HEK293 (cell line): ENCODE measurements around the gene DVL1.
A peak's percentile ranks its signal among the peaks of the same experiment; 100 is the strongest.

Experiments
- CTCF ChIA-PET: fragments of 350-600 bp; formaldehyde crosslinking; extraction: SDS; loops from one replicate; lab custom pipeline; 2021; ENCODE audit warnings: antibody characterized with exemption; lab: Yijun Ruan, JAX
- POLR2A ChIA-PET: fragments of 300-600 bp; formaldehyde crosslinking; extraction: SDS; loops from one replicate; lab custom pipeline; 2020; ENCODE audit warnings: antibody characterized with exemption, inconsistent platforms; lab: Yijun Ruan, JAX
- H3K27ac ChIP-seq: fragments of 200-500 bp; sonication (Bioruptor generic); 2 replicates; pipeline ENCODE4 v1.5.1; 2014; ENCODE audit warnings: low read depth, low read length, control low read depth, inconsistent platforms; ENCODE audit errors: extremely low read depth
- H3K36me3 ChIP-seq, 2 experiments: fragments of 200-500 bp in 1 of 2; sonication (Bioruptor generic) in 1 of 2; 1 replicate in 1 of 2; 2 replicates in 1 of 2; pipeline ENCODE4 v1.5.1; 2014 to 2017; ENCODE audit warnings: inconsistent platforms in 2 of 2, low read length in 2 of 2; ENCODE audit not compliant: control insufficient read depth in 2 of 2, insufficient read depth in 1 of 2
- H3K4me1 ChIP-seq: fragments of 200-500 bp; sonication (Bioruptor generic); 2 replicates; pipeline ENCODE4 v1.5.1; 2014; ENCODE audit warnings: mild to moderate bottlenecking, low read length, inconsistent platforms; ENCODE audit not compliant: control insufficient read depth, insufficient read depth
- H3K4me3 ChIP-seq: 2 replicates; pipeline ENCODE4 v1.5.1; 2011; ENCODE audit warnings: low read depth, mild to moderate bottlenecking, control low read depth, low read length, moderate library complexity
- H3K9me3 ChIP-seq: fragments of 200-500 bp; sonication (Bioruptor generic); 2 replicates; pipeline ENCODE4 v1.5.1; 2014; ENCODE audit warnings: low read depth, low read length, inconsistent platforms; ENCODE audit not compliant: control insufficient read depth, insufficient read depth
- BCL11A ChIP-seq: fragments of 450-650 bp; formaldehyde crosslinking; IDR thresholded peaks from 2 replicates; pipeline ENCODE4 v1.5.1; 2016; ENCODE audit warnings: low read depth, missing biosample characterization, missing genetic modification characterization
- BCL6B ChIP-seq: fragments of 450-650 bp; formaldehyde crosslinking; IDR thresholded peaks from 2 replicates; pipeline ENCODE4 v1.5.1; 2017; ENCODE audit warnings: missing biosample characterization, missing genetic modification characterization
- GLIS2 ChIP-seq: fragments of 450-650 bp; formaldehyde crosslinking; IDR thresholded peaks from 2 replicates; pipeline ENCODE4 v1.5.1; 2016; ENCODE audit warnings: missing biosample characterization, missing genetic modification characterization
- HIC1 ChIP-seq: fragments of 450-650 bp; formaldehyde crosslinking; IDR thresholded peaks from 2 replicates; pipeline ENCODE4 v1.5.1; 2016; ENCODE audit warnings: missing biosample characterization, missing genetic modification characterization
- HOXC10 ChIP-seq: sonication (generic); formaldehyde crosslinking; IDR thresholded peaks from 2 replicates; pipeline ENCODE4 v1.8.1; 2023; ENCODE audit warnings: mild to moderate bottlenecking, missing genetic modification reagents
- KLF1 ChIP-seq: fragments of 450-650 bp; formaldehyde crosslinking; IDR thresholded peaks from 2 replicates; pipeline ENCODE4 v1.5.1; 2016; ENCODE audit warnings: missing biosample characterization, missing genetic modification characterization
- KLF8 ChIP-seq: fragments of 450-650 bp; formaldehyde crosslinking; IDR thresholded peaks from 2 replicates; pipeline ENCODE4 v1.5.1; 2016; ENCODE audit warnings: missing biosample characterization, missing genetic modification characterization
- REST ChIP-seq: fragments of 450-650 bp; formaldehyde crosslinking; IDR thresholded peaks from 2 replicates; pipeline ENCODE4 v1.5.1; 2016; ENCODE audit warnings: missing biosample characterization, missing genetic modification characterization
- ZBTB26 ChIP-seq: fragments of 450-650 bp; formaldehyde crosslinking; optimal IDR thresholded peaks from 2 replicates; pipeline ENCODE3; 2016; ENCODE audit warnings: missing biosample characterization, mild to moderate bottlenecking, missing genetic modification characterization
- ZBTB44 ChIP-seq: fragments of 450-650 bp; IDR thresholded peaks from 2 replicates; pipeline ENCODE4 v1.5.1; 2018; ENCODE audit warnings: missing biosample characterization, mild to moderate bottlenecking, missing genetic modification characterization
- ZEB2 ChIP-seq: fragments of 450-650 bp; formaldehyde crosslinking; IDR thresholded peaks from 2 replicates; pipeline ENCODE4 v1.5.1; 2016; ENCODE audit warnings: missing biosample characterization, missing genetic modification characterization
- ZFHX2 ChIP-seq: fragments of 450-650 bp; formaldehyde crosslinking; conservative IDR thresholded peaks from 2 replicates; pipeline ENCODE4 v1.5.1; 2016; ENCODE audit warnings: missing biosample characterization, missing genetic modification characterization
- ZFP3 ChIP-seq: fragments of 450-650 bp; formaldehyde crosslinking; IDR thresholded peaks from 2 replicates; pipeline ENCODE4 v1.5.1; 2016; ENCODE audit warnings: low read depth, missing biosample characterization, missing genetic modification characterization
- ZFP37 ChIP-seq: fragments of 450-650 bp; formaldehyde crosslinking; IDR thresholded peaks from 2 replicates; pipeline ENCODE4 v1.5.1; 2016; ENCODE audit warnings: missing biosample characterization, missing genetic modification characterization
- ZIC2 ChIP-seq: fragments of 450-650 bp; formaldehyde crosslinking; IDR thresholded peaks from 2 replicates; pipeline ENCODE4 v1.5.1; 2016; ENCODE audit warnings: missing biosample characterization, missing genetic modification characterization
- ZNF140 ChIP-seq: fragments of 450-650 bp; formaldehyde crosslinking; IDR thresholded peaks from 2 replicates; pipeline ENCODE4 v1.5.1; 2016; ENCODE audit warnings: missing biosample characterization, missing genetic modification characterization
- ZNF169 ChIP-seq: fragments of 450-650 bp; formaldehyde crosslinking; IDR thresholded peaks from 2 replicates; pipeline ENCODE4 v1.5.1; 2016; ENCODE audit warnings: missing biosample characterization, missing genetic modification characterization
- ZNF394 ChIP-seq: fragments of 450-650 bp; formaldehyde crosslinking; IDR thresholded peaks from 2 replicates; pipeline ENCODE4 v1.5.1; 2016; ENCODE audit warnings: missing biosample characterization, missing genetic modification characterization, mild to moderate bottlenecking, moderate library complexity, borderline replicate concordance
- ZNF426 ChIP-seq: fragments of 450-650 bp; formaldehyde crosslinking; IDR thresholded peaks from 2 replicates; pipeline ENCODE4 v1.5.1; 2017; ENCODE audit warnings: missing biosample characterization, missing genetic modification characterization, mild to moderate bottlenecking, inconsistent platforms, moderate library complexity
- ZNF600 ChIP-seq: fragments of 450-650 bp; formaldehyde crosslinking; IDR thresholded peaks from 2 replicates; pipeline ENCODE4 v1.5.1; 2016; ENCODE audit warnings: missing biosample characterization, missing genetic modification characterization
- ZNF76 ChIP-seq: fragments of 450-650 bp; formaldehyde crosslinking; IDR thresholded peaks from 2 replicates; pipeline ENCODE4; 2016; ENCODE audit warnings: low read depth, missing biosample characterization, missing genetic modification characterization, borderline replicate concordance
- ZSCAN23 ChIP-seq: fragments of 450-650 bp; formaldehyde crosslinking; IDR thresholded peaks from 2 replicates; pipeline ENCODE4 v1.5.1; 2016; ENCODE audit warnings: missing biosample characterization, missing genetic modification characterization

Gene DVL1

GRCh38 chr1:1298861-1299685, 50.1 kb downstream of the DVL1 start:
- H3K36me3 ChIP-seq, result peaks cover 0 to 36% of the 10 kb centered on the region in 2 experiments; a peak in 2 of 3 replicates
- ChIA-PET POLR2A (interaction anchor here (0.9 kb wide), 1 partner anchor 10 kb away, joined by 3 read pairs; no protein-coding TSS in a partner anchor), CTCF (interaction anchor here (1.3 kb wide), 1 partner anchor 49 kb away, joined by 4 read pairs; no protein-coding TSS in a partner anchor)
- H3K27ac ChIP-seq, result no peak overlapping the region
- H3K4me1 ChIP-seq, result no peaks in the 10 kb centered on the region
- H3K4me3 ChIP-seq, result no peak overlapping the region
- TF ChIP-seq GLIS2 (tag by site-specific recombination) (peak; percentile 58), ZNF600 (0 out of 2 replicates have a peak, but pooled peaks have one; percentile 31), REST (tag by site-specific recombination) (peak; percentile 97), KLF8 (tag by site-specific recombination) (no peak)
- H3K9me3 ChIP-seq, result no peaks in the 10 kb centered on the region

GRCh38 chr1:1297802-1298424, 51.3 kb downstream of the DVL1 start:
- H3K4me1 ChIP-seq, result no peaks in the 10 kb centered on the region
- POLR2A ChIA-PET, result no interaction called here
- CTCF ChIA-PET, result no interaction called here
- H3K9me3 ChIP-seq, result no peaks in the 10 kb centered on the region
- H3K36me3 ChIP-seq, result peaks cover 0 to 38% of the 10 kb centered on the region in 2 experiments; a peak in 2 of 3 replicates
- no peak overlapping the region for H3K27ac ChIP-seq
- H3K4me3 ChIP-seq, result no peak overlapping the region
- TF ChIP-seq ZIC2 (tag by site-specific recombination) (no peak), ZSCAN23 (tag by site-specific recombination) (no peak), ZFHX2 (0 out of 2 replicates have a peak, but pooled peaks have one; percentile 10), HIC1 (tag by site-specific recombination) (peak; percentile 79), ZFP3 (tag by site-specific recombination) (no peak), ZNF140 (tag by site-specific recombination) (no peak), KLF8 (tag by site-specific recombination) (peak; percentile 97), ZNF394 (tag by site-specific recombination) (no peak), ZEB2 (no peak), ZNF426 (tag by site-specific recombination) (no peak), KLF1 (peak; percentile 88), ZBTB26 (tag by site-specific recombination) (no peak), ZFP37 (tag by site-specific recombination) (no peak), ZNF76 (tag by site-specific recombination) (no peak), BCL6B (no peak), HOXC10 (CRISPR knock-in tag) (no peak), ZBTB44 (tag by site-specific recombination) (no peak), ZNF169 (tag by site-specific recombination) (no peak), BCL11A (tag by site-specific recombination) (peak; percentile 67; the same call in 1 of the 2 replicates)
